ENCODE measurements around the gene CDH4. TPM values are rescaled to one million over a fixed set of nuclear protein-coding genes. Genes with fewer than 3 reads are reported as not detected.

CDH4 gene
- total and polyA plus RNA-seq, 2 donors from 2014 or later: 1.1 TPM; not detected in 1

- FAIRE-seq: no peak
- intact Hi-C loops (cut with DNase I): no loop called here
- DNase-seq: peak in 2 of 5 donors; percentile 14 to 35
Observed at GRCh38 chr20:61525781-61526431, 273.8 kb downstream of the CDH4 start.

GRCh38 chr20:61526907-61527306, 274.8 kb downstream of the CDH4 start:
- no peaks in the 10 kb centered on the region for H3K4me1 ChIP-seq (ENCODE audit: control insufficient read depth in 2 of 3, insufficient read depth in 2 of 3, low read depth in 1 of 3, low read length in 3 of 3)
- H3K27ac ChIP-seq (ENCODE audit: low read depth in 2 of 2, low read length in 2 of 2): no peak overlapping the region
- intact Hi-C loops (cut with DNase I): no loop called here
- no peaks in the 10 kb centered on the region for H3K36me3 ChIP-seq (ENCODE audit: control insufficient read depth in 2 of 3, insufficient read depth in 3 of 3, low read length in 3 of 3)
- no peaks in the 10 kb centered on the region for H3K27me3 ChIP-seq (ENCODE audit: control insufficient read depth, insufficient read depth, low read length)
- H3K9me3 ChIP-seq (ENCODE audit: control insufficient read depth in 2 of 3, insufficient read depth in 1 of 3, low read length in 3 of 3): no peaks in the 10 kb centered on the region
- H3K4me3 ChIP-seq (ENCODE audit: low read length in 3 of 3): no peak overlapping the region
- no peak for FAIRE-seq
- DNase-seq: peak in 1 of 5 donors; percentile 59
- no peak overlapping the region for H3K9ac ChIP-seq (ENCODE audit: low read length in 3 of 3)
- no peak for TF ChIP-seq CTCF (IDR thresholded peaks at IDR 0.05; ENCODE audit: borderline replicate concordance, extremely low read depth, insufficient read depth)

More at GRCh38 chr20:61525781-61526431, 273.8 kb downstream of the CDH4 start:
- H3K4me1 ChIP-seq (ENCODE audit: control insufficient read depth in 2 of 3, insufficient read depth in 2 of 3, low read depth in 1 of 3, low read length in 3 of 3): no peaks in the 10 kb centered on the region
- H3K9me3 ChIP-seq (ENCODE audit: control insufficient read depth in 2 of 3, insufficient read depth in 1 of 3, low read length in 3 of 3): no peaks in the 10 kb centered on the region
- H3K4me3 ChIP-seq (ENCODE audit: low read length in 3 of 3): no peak overlapping the region
- H3K27me3 ChIP-seq (ENCODE audit: control insufficient read depth, insufficient read depth, low read length): no peaks in the 10 kb centered on the region
- TF ChIP-seq CTCF (IDR thresholded peaks at IDR 0.05; ENCODE audit: borderline replicate concordance, extremely low read depth, insufficient read depth): no peak
- H3K36me3 ChIP-seq (ENCODE audit: control insufficient read depth in 2 of 3, insufficient read depth in 3 of 3, low read length in 3 of 3): no peaks in the 10 kb centered on the region
- no peak overlapping the region for H3K27ac ChIP-seq (ENCODE audit: low read depth in 2 of 2, low read length in 2 of 2)
- no peak overlapping the region for H3K9ac ChIP-seq (ENCODE audit: low read length in 3 of 3)

GRCh38 chr20:61527626-61528025, 275.6 kb downstream of the CDH4 start:
- intact Hi-C loops (cut with DNase I): no loop called here
- Histone ChIP-seq H3K27me3 (ENCODE audit: control insufficient read depth, insufficient read depth, low read length) (no peaks in the 10 kb centered on the region), H3K9ac (ENCODE audit: low read length in 3 of 3) (no peak overlapping the region), H3K4me3 (ENCODE audit: low read length in 3 of 3) (no peak overlapping the region), H3K9me3 (ENCODE audit: control insufficient read depth in 2 of 3, insufficient read depth in 1 of 3, low read length in 3 of 3) (no peaks in the 10 kb centered on the region), H3K27ac (ENCODE audit: low read depth in 2 of 2, low read length in 2 of 2) (no peak overlapping the region), H3K4me1 (ENCODE audit: control insufficient read depth in 2 of 3, insufficient read depth in 2 of 3, low read depth in 1 of 3, low read length in 3 of 3) (no peaks in the 10 kb centered on the region), H3K36me3 (ENCODE audit: control insufficient read depth in 2 of 3, insufficient read depth in 3 of 3, low read length in 3 of 3) (no peaks in the 10 kb centered on the region)
- FAIRE-seq: no peak
- peak in 1 of 5 donors; percentile 27 for DNase-seq
- no peak for TF ChIP-seq CTCF (IDR thresholded peaks at IDR 0.05; ENCODE audit: borderline replicate concordance, extremely low read depth, insufficient read depth)

Data from kidney (tissue), 14 donors.